GM18517 (cell line): ENCODE results near the gene ARID1B.

Source experiments
- ATAC-seq: cut with Tn5 transposase; IDR thresholded peaks from one replicate; pipeline ENCODE4 v1.9.1; 2021; ENCODE audit warnings: mild to moderate bottlenecking, moderate library complexity; ENCODE audit not compliant: unreplicated experiment

The ARID1B gene

GRCh38 chr6:156875062-156875461, 97.9 kb downstream of the ARID1B start:
- no peak for ATAC-seq

GRCh38 chr6:156876302-156876701, 99.1 kb downstream of the ARID1B start:
- no peak for ATAC-seq

- no peak for ATAC-seq
Measured at GRCh38 chr6:156877126-156877863, 100.1 kb downstream of the ARID1B start.

- no peak for ATAC-seq
Measured at GRCh38 chr6:156878681-156879080, 101.5 kb downstream of the ARID1B start.

- no peak for ATAC-seq
Measured at GRCh38 chr6:156879186-156879585, 102.0 kb downstream of the ARID1B start.

GRCh38 chr6:156879591-156879990, 102.4 kb downstream of the ARID1B start:
- ATAC-seq = no peak

GRCh38 chr6:156880913-156881312, 103.7 kb downstream of the ARID1B start:
- no peak for ATAC-seq

- ATAC-seq = no peak
Measured at GRCh38 chr6:156881687-156882629, 104.8 kb downstream of the ARID1B start.

GRCh38 chr6:156883497-156884252, 106.5 kb downstream of the ARID1B start:
- ATAC-seq = no peak

GRCh38 chr6:156884306-156884705, 107.1 kb downstream of the ARID1B start:
- no peak for ATAC-seq

GRCh38 chr6:156885562-156885961, 108.4 kb downstream of the ARID1B start:
- no peak for ATAC-seq

GRCh38 chr6:156886409-156886808, 109.2 kb downstream of the ARID1B start:
- peak; percentile 65 for ATAC-seq

- no peak for ATAC-seq
Measured at GRCh38 chr6:156887623-156888269, 110.6 kb downstream of the ARID1B start.

GRCh38 chr6:156889469-156889868, 112.3 kb downstream of the ARID1B start:
- ATAC-seq = no peak

- no peak for ATAC-seq
Measured at GRCh38 chr6:156889986-156890385, 112.8 kb downstream of the ARID1B start.

- no peak for ATAC-seq
Measured at GRCh38 chr6:156890627-156891314, 113.6 kb downstream of the ARID1B start.

- no peak for ATAC-seq
Measured at GRCh38 chr6:156897907-156898531, 120.8 kb downstream of the ARID1B start.

GRCh38 chr6:156899071-156899470, 121.9 kb downstream of the ARID1B start:
- ATAC-seq = no peak

GRCh38 chr6:156899532-156900135, 122.5 kb downstream of the ARID1B start:
- no peak for ATAC-seq
